MM.1S (cell line): Measurements from ENCODE around the gene TSPOAP1.

Experiments used
- EZH2 ChIP-seq: fragments of 300-600 bp; sonication (generic); optimal IDR thresholded peaks from 2 replicates; pipeline ENCODE3; 2017; ENCODE audit warnings: low read depth, mild to moderate bottlenecking, antibody characterized with exemption, low read length, mixed read lengths
- TF ChIP-seq, protein P1 (sequence below): fragments of 300-600 bp; sonication (generic); IDR thresholded peaks from 2 replicates; pipeline ENCODE4 v1.5.1; 2016; ENCODE audit warnings: antibody characterized with exemption, low read length, mixed read lengths

DNA sequence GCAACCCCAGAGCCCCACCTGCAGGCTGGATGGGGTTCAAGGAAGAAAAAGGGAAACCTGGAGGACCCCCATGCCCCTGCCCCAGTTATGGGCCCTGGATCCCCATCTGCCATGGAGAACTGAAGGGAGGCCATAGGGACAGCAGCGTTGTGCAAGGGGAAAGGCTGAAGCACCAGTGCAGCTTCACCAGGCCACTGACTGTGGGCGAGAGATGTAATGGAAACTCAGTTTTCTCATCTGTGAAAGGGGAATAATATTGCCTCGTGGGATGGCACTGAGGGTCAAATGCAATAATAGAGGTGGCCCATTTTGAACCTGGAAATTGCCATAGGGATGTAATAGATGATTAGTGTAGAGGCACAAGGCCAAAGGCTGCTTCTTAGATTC lies 9.9 kb upstream of the TSPOAP1 start:
- TF ChIP-seq, protein P1, sequence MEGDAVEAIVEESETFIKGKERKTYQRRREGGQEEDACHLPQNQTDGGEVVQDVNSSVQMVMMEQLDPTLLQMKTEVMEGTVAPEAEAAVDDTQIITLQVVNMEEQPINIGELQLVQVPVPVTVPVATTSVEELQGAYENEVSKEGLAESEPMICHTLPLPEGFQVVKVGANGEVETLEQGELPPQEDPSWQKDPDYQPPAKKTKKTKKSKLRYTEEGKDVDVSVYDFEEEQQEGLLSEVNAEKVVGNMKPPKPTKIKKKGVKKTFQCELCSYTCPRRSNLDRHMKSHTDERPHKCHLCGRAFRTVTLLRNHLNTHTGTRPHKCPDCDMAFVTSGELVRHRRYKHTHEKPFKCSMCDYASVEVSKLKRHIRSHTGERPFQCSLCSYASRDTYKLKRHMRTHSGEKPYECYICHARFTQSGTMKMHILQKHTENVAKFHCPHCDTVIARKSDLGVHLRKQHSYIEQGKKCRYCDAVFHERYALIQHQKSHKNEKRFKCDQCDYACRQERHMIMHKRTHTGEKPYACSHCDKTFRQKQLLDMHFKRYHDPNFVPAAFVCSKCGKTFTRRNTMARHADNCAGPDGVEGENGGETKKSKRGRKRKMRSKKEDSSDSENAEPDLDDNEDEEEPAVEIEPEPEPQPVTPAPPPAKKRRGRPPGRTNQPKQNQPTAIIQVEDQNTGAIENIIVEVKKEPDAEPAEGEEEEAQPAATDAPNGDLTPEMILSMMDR = peak; percentile 44
- no peak for TF ChIP-seq EZH2
